Inflammatory macrophage treated with lipopolysaccharide for 1 hour (primary cell): ENCODE results near the gene OR2S2.
A peak's percentile ranks its signal among the peaks of the same experiment; 100 is the strongest.
"Not testable (repeated sequence)": the region's sequence is repeated elsewhere in the genome, so short reads cannot be mapped to it uniquely, and the experiment has no call there.

Experiments
- DNase-seq, 2 donors: peaks; one replicate each; pipeline ENCODE4 v3.0.0-alpha.2; 2020 to 2022

Gene OR2S2, protein sequence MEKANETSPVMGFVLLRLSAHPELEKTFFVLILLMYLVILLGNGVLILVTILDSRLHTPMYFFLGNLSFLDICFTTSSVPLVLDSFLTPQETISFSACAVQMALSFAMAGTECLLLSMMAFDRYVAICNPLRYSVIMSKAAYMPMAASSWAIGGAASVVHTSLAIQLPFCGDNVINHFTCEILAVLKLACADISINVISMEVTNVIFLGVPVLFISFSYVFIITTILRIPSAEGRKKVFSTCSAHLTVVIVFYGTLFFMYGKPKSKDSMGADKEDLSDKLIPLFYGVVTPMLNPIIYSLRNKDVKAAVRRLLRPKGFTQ

DNA sequence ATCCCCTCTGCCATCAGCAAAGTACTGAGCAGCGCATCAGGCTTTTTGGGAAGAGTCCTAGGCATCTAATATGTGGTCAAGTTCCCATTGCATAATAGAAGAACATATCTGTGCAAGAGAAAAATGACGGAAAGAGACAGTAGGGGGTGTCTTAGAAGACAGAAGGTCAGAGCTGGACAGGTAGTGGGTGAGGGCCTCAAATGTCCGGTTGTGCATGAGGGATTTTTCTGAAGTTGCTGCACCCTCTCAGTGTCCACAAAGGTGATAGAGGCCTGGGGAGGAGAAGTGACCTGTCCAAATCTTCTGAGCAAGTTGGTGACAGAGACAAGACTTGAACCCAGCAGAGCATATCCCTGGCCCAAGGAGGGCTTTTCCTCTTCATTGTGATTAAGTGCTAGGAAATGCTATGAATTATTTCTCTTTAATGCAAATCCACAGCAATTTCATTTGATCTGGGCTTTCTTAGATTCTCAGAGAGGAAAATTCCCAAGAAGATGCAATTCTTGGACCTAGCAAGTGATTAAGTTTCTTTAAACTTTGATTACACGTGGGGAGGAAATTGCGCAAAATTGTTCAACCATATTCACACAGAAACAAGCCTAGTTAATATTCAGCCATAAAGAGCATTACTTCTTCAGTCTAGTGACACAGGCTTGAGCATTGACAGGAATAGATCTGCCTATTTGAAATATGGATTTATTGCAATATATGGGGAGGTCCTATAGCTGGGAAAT is at the start of gene OR2S2:
Gene OR2S2 (minus strand): TSS at position 51 of the 734 bp plus-strand sequence. CDS start 56 bp downstream, outside the sequence.
- DNase-seq, result peak in 1 of 2 donors; percentile 6

DNA sequence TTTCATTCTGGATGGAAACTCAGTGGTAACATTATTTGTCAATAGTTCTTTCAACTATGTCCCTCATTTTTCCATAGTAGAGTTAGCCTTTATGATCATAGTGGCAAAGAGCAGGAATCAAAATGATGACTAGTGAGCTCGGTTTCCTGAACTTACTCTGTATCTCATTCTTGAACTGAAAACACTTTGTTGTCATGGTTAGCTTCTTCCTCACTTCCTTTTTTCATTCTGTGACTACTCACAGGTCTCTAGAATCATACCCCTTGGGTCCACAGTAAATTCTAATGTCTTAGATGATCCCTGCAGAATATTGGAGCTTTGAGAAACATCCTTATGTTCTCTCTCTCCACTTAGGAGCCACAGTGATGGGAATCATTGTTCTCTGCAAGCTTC is 49.4 kb upstream of the OR2S2 start:
- DNase-seq, result no peak

DNA sequence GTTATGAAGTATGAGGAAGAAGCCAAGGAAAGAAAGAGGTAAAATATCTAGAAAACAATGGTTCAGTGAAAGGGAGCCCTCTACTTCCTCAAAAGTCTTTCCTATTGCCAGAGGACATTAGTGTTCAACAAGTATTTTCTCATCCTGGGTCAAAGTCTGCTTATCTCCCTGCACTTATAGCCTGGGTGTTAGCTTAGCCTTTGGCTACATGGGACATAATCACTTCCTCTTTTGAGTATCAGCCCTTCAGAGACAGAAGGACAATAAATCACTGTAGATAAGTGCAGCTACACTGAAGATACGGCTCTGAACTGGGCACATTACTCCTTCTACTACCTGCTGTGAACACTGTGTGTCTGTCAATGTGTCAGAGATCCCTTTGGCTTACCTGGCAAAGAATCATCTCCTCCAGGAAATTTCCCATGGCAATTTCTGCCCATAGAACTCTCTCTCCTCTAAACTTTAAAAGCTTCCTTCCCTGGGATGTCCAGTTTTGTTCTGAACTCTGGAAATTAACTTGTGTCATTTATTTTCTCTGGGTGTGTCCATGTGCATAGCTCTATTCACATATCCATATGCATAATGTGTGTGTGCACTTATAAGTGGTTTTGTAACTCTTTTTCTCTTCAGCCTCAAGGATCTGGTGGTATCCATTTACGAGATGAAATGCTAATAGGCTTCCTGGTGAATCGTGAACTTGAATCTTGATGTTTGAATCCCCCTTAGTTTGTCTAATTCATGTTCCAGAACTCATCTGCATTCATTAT is 48.8 kb upstream of the OR2S2 start:
- no peak for DNase-seq

DNA sequence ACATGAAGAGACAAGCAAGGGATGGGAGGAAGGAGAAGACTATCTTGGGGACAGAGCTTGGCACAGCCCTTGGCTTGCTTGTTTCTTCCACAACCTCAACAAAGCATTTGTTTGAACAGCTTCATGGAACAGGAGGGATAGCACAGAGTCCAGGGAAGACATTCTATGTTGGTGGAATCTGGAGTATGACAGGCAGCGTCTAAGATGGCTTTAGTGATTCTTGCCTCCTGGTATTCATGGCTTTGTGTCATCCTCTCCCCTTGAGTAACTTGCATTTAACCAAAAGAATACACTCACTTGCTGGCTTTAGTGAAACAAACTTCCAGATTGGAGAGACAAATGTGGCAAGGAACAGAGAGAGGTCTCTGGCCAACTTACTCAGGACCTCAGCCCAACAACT is 47.9 kb upstream of the OR2S2 start:
- no peak for DNase-seq

DNA sequence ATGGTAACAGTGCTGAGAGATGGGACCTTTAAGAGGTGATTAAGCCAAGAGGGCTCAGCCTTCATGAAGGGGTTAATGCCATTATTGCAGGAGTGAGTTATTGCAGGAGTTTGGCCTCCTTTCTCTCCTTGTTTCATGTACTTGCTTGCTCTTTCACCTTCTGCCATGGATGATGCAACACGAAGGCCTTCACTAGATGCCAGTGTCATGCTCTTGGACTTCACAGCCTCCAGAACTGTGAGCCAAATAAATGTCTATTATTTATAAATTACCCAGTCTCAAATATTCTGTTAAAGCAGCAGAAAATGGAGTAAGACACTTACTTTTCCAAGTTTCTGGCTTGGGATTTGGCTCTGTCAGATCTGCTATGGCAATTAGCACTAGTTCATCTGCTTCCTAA is 40.4 kb upstream of the OR2S2 start:
- no peak for DNase-seq

DNA sequence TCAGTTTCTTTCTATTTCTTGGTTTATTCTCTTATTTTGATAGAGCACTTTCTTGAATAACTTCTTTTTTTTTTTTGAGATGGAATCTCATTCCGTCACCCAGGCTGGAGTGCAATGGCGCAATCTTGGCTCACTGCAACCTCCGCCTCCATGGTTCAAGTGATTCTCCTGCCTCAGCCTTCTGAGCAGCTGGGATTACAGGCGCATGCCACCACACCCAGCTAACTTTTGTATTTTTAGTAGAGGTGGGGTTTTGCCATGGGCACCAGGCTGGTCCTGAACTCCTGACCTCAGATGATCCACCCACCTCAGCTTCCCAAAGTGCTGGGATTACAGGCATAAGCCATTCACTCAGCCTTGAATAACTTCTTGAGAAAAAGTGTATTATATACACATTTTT is 39.1 kb upstream of the OR2S2 start:
- DNase-seq, result not testable (repeated sequence)

DNA sequence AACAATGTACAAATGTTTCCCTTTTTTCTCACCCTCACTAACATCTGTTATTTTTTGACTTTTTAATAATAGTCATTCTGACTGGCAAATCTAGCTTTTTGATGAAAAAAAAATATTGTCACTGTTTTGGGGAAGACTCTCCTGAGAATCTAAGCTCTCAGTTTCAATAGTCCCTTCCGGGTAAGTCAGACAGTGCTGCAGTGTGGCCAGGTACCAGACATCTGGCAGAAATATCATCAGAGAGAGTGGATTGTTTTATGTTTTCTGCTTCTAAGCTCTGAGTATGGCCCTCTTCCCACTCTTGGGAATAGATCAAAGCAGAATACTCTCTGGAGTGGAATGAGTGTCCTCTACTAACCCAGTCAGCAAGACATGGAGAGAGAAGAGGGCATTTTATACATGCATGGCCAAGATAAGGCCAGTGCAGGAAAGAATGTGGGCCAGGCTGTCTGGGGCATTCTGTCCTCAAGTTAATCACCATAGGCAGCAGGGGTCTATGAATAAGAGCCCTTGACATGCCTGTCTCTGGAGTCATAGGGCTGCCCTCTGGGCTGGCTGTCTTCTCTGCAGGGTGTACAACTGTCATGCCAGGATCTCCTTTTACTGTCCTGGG is 38.5 kb upstream of the OR2S2 start:
- no peak for DNase-seq

DNA sequence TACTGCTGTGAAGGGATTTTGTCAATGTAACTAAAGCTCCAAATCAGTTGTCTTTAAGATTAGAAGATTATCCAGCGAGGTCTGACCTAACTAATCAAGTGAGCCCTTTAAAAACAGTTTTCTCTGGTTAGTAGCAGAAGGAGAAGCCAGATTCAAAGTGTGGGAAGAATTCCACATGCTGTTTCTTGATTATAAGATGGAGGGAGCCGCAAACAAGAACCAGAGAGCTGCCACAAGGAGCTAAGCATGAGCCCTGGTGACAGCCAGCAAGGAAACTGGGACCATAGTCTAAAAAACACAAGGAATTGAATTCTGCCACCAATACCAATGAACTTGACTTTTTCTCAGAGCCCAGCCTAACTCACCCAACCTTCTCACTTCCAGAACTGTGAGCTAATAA is 37.0 kb upstream of the OR2S2 start:
- no peak for DNase-seq

DNA sequence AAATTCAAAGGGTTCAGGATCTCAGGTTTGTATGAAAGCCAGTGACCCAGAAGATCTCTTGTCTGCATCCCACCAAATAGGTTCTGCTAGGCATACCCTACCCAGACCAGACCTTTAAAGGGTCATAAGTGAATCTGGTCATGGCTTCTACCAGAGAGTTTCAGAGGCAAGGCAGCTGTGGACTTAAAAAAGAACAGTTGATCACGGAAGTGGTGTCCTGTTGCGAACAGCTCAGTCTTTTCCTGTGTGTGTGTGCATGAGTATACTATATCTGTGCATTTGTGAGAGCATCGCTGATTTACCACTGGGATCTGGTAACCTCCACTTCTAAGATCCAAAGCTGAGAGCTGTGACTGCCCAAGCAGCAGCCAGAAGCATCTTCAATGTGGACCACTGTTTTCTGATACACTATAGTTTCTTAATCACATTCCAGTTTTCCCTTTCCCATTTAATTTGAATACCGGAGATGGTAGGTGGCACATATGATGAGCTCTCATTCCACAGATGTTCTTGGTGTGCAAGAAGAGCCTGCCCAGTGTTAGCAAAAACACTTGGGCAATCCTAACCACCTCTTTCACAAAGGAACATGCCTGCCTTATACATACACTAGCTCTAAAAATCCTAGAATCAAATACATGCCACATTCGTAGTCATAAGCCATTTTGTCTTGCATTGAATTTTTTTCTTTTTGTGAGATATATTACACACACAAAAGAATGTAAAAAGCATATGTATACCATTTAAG is 36.2 kb upstream of the OR2S2 start:
- DNase-seq, result no peak

DNA sequence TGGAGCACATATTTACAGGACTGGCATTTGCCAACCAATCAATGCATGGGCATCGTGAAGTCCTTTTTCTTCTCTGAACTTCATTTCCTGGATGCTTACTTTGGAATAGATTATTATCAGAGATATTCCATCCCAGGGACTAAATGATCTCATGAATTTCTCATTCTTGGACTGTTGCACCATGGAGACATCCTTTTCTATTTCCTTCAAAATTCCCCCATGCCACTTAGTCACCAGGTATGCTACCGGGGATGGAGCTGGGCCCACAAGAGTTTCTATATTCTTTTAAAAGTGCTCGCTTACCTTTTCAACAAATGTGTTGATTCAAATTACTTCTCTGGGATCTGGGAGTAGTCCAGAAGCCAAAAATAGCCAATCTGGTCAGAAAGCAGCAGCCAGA is 35.2 kb upstream of the OR2S2 start:
- not testable (repeated sequence) for DNase-seq

DNA sequence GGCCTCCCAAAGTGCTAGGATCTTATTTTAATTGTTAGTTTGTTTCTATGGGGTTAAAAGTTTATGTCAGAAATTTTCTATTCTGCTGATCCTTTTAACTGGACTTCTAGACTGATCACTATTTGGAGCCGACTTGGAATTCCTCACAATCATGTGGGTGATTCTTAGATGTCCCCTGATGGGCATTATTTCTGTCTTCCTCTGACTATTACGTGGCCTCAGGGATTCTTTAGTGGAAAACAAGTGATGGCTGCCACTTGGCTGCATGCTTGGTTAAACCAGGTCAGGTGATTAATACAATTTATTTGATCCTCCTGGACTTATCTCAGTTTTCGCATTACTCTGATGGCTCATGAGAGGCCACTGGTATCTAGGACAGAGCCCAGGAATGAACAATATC is 32.2 kb upstream of the OR2S2 start:
- no peak for DNase-seq

DNA sequence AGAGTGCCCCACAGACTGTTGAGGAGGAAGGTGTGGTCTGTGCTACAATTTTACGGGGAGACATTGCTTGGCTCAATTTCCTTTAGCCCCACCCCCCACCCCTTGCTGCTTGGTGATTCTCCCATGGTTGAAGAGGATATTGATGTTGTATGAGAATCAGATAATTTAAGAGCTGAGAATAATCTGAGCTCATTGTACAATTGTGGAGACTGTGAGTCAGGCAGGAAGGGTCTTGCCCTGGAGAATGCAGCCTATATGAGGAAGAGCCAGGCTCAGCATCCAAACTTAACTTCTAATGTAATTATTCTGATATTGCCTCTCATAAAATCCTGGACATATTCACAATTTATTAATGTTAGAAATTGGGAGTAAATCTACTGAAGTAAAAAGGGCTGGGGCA is 26.1 kb upstream of the OR2S2 start:
- DNase-seq, result no peak

DNA sequence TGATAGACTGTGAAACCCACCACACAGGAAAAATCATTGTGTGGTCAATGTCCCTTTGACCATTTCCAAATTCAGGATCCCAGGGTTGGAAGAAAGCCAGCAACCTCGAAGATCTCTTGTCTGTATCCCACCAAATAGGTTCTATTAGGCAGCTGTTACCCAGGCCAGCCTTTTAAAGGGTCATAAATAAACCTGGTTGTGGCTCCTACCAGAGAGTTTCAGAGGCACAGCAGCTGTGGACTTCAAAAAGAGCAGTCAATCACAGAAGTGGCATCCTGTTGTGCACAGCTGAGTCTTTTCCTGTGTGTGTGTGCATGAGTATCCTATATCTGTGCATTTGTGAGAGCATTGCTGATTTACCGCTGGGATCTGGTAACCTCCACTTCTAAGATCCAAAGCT is 23.7 kb upstream of the OR2S2 start:
- DNase-seq, result no peak

DNA sequence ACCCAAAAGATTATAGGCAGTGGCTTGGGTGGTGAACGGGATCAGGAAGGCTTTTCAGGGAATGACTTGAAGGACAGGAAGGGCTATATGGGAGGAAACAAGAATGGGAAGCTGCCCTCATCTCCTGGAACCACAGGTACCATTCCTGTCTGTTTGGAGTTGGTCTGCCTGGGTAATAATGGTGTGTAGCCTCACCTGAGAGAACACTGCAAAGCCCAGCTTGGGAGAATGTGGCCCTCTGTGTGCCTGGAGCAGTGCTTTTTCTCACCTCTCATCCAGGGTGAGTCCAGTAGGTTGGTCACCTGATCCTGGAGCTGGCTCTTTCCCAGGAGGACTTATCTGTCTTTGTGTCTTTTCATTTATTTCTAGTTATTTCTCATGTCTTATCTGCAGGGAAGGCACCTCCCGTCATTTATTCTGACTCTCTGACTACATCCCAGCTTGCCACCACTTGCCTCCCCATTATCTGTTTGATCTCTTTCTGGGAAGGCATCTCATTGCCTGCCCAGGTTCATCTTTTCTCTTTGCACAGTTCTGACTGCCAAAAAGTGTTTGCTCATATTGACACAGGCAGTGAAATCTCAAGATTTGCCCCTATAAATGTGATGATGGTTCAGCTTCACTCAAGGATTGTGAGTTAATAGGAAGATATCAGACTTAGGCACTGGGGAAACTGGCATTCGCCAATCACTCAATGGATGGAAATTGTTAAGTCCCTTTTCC is 22.5 kb upstream of the OR2S2 start:
- no peak for DNase-seq

DNA sequence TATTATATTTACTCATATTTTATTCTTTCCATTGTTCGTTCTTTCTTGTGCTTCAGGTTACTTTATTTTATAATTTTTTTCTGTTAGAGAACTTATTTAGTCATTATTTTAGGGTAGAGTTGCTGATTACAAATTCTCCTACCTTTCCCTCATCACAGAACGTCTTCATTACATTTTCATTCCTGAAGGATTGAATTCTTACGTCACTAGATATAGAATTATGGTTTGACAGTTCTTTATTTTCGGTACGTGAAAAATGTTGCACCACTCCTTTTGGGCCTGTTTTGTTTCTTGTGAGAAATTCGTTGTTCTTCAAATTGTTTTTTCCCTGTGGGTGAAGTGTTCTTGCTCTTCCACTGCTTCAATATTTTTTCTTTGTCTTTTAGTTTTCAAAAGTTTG is 20.8 kb upstream of the OR2S2 start:
- DNase-seq, result no peak

DNA sequence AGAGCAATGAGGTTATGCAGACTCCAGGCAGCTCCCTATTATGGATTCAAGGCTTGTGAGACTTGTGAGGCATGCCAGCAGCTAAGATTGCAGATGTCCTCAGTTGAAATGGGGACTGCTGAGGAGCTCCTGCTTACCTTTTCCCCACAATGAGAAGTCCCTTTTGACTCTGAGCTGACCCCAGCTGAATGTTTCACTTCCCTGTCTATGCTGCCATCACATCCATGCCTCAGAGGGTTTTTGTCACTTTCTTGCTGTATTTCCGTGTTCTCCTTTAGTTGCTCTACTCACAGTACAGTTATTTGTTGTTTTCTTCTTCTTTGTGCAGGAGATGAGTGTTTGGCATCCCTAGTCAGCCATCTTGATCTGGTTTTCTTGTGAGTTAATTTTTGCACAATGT is 18.8 kb upstream of the OR2S2 start:
- DNase-seq, result peak; percentile 6 to 12

DNA sequence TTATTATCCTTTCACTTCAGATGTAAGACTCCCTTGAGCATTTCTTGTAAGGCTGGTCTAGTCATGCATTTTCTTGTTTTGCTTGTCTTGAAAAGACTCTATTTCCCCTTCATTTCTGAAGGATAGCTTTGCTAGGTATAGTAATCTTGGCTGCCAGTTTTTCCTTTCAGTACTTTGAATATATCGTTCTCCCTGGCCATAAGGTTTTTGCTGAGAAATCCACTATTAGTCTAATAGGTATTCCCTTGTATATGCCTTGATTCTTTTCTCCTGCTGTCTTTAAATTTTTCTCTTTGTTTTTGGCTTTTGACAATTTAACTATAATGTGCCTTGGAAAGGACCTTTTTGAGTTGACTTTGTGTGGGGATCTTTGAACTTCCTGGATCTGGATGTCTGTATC is 16.8 kb upstream of the OR2S2 start:
- DNase-seq, result no peak

DNA sequence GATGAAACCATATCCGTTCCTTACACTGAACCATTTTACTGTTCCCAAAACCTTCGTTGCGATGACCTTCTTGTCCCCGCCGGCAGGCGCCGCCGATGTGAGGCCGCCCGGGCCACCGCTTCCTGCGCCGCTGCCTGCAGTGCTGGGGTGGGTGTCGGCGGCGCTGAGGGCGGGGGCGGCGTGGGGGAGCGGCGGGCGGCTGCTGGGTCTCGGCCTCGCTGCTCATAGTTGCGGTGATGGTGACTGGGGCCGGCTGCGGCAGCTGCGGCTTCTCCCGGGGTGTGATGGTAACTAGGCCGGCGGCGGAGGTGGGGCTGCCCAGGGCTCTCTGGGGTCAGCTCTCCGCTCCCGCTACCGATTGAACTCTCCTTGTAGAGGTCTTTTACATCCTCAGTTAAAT is 14.1 kb upstream of the OR2S2 start:
- DNase-seq, result no peak

DNA sequence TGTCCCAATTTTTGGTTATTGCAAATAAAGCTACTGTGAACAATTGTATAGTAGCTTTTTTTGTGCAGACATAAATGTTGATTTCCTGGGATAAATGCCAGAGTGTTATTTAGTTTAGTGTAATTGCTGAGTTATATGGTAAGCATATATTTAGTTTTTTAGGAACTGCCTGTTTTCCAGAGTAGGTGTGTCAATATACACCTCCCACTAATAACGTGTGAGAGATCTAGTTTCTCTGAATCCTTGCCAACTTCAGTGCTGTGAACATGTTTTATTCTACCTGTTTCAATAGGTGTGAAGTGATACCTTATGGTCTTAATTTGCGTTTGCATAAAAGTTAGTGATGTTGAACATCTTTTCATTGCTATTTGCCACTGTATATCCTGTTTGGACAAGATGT is 9.1 kb upstream of the OR2S2 start:
- DNase-seq, result no peak

DNA sequence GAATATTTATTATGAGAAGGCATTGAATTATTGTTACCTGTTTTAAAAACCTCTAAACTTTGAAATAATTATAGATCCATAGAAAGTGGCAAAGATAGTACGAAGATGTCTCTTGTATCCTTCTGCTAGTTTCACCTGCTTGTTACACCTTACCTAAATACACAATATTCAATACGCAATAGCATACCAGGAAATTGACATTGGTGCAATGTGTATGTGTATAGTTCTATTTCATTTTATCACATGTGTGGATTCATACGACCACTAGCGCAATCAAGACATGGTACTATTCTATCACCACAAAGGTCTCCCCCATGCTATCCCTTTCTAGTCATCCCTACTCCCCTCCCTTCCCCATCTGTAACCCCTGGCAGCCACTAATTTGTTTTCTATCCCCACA is 8.5 kb upstream of the OR2S2 start:
- DNase-seq, result no peak

DNA sequence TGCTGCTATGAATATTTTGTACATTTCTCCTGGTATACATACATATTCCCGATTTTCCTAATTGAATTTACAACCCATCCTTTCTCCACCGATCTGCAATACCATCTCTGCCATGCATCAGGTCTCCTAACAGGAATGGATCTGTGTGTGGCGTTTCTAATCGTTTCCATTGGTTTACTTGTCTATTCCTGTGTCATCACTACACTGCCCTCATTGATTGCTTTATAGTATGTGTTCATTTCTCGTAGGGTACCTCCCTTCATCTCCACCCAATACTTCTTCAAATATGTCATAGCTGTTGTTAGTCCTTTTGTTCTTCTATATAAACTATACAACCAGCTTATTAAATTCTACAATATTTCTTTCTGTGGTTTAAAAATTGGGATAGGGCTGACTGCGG is 7.1 kb upstream of the OR2S2 start:
- no peak for DNase-seq
